Left ventricle myocardium inferior (tissue), 1 donor: Measurements from ENCODE around the gene ADH5. TPM values are rescaled to one million over a fixed set of nuclear protein-coding genes. Genes with fewer than 3 reads are reported as not detected.
"Not testable (repeated sequence)": the region's sequence is repeated elsewhere in the genome, so short reads cannot be mapped to it uniquely, and the experiment has no call there.

Experiments used
- DNase-seq: peaks from one replicate; pipeline ENCODE4 v3.0.0-alpha.2; 2020
- H3K27ac ChIP-seq: fragments of 200-600 bp; replicated peaks from 2 replicates; pipeline ENCODE4 v1.8.0; 2021
- H3K27me3 ChIP-seq: fragments of 200-600 bp; 2 replicates; pipeline ENCODE4 v1.8.0; 2021; ENCODE audit warnings: low read depth
- H3K36me3 ChIP-seq: fragments of 200-600 bp; 2 replicates; pipeline ENCODE4 v1.8.0; 2021
- H3K4me1 ChIP-seq: fragments of 200-600 bp; 2 replicates; pipeline ENCODE4 v1.8.0; 2021
- H3K4me3 ChIP-seq: fragments of 200-600 bp; 2 replicates; pipeline ENCODE4 v1.8.0; 2021; ENCODE audit warnings: mild to moderate bottlenecking, moderate library complexity
- H3K9me3 ChIP-seq: fragments of 200-600 bp; replicated peaks from 2 replicates; pipeline ENCODE4 v1.8.0; 2021
- intact Hi-C: fragments of 100-400 bp; cut with micrococcal nuclease; formaldehyde crosslinking; loops from one replicate; pipeline ENCODE4 v1.11.0; 2022
- total RNA-seq: library from RNA; stranded (reverse); fragmentation: NEBNext Ultra II Directional; extraction: Animal tissue kit (Norgen Biotek cat#: 25700); gene quantifications from one replicate; pipeline ENCODE4 v1.2.1, GENCODE V29; 2021
- TF ChIP-seq, protein P1 (sequence below): fragments of 200-600 bp; IDR thresholded peaks from 2 replicates; pipeline ENCODE4 v1.8.0; 2021; ENCODE audit warnings: antibody characterized with exemption, mild to moderate bottlenecking, borderline replicate concordance
- donor health status: DM: no; HTN: yes; CAD: no; lungs with severe emphysema.

Gene ADH5
- total RNA-seq, 1 donor from 2014 or later, result 179 TPM

DNA sequence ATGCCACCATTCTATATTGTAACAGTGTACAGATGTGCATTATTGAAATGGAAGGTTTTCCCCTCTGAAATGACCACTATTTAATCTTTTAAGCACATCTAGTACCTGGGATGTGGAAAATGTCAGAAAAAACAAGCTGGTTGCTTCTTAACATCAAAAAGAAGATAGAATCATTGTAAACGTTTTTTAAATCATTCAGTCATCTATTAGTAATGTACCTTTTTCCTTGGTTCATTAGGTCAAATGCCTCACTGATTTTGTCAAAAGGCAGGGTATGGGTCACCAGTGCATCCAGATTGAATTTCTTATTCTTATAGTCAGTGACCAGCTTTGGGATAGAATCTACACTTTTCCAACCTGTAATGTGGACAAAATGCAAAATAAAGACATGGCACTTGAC is 37.8 kb upstream of the ADH5 start:
- no peaks in the 10 kb centered on the region for H3K4me1 ChIP-seq
- no peak overlapping the region for H3K27ac ChIP-seq
- intact Hi-C loops, result no loop called here
- no peaks in the 10 kb centered on the region for H3K9me3 ChIP-seq
- H3K4me3 ChIP-seq, result no peak overlapping the region
- H3K36me3 ChIP-seq, result no peaks in the 10 kb centered on the region
- TF ChIP-seq, protein P1, sequence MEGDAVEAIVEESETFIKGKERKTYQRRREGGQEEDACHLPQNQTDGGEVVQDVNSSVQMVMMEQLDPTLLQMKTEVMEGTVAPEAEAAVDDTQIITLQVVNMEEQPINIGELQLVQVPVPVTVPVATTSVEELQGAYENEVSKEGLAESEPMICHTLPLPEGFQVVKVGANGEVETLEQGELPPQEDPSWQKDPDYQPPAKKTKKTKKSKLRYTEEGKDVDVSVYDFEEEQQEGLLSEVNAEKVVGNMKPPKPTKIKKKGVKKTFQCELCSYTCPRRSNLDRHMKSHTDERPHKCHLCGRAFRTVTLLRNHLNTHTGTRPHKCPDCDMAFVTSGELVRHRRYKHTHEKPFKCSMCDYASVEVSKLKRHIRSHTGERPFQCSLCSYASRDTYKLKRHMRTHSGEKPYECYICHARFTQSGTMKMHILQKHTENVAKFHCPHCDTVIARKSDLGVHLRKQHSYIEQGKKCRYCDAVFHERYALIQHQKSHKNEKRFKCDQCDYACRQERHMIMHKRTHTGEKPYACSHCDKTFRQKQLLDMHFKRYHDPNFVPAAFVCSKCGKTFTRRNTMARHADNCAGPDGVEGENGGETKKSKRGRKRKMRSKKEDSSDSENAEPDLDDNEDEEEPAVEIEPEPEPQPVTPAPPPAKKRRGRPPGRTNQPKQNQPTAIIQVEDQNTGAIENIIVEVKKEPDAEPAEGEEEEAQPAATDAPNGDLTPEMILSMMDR, result no peak
- H3K27me3 ChIP-seq, result no peaks in the 10 kb centered on the region
- DNase-seq, result no peak

DNA sequence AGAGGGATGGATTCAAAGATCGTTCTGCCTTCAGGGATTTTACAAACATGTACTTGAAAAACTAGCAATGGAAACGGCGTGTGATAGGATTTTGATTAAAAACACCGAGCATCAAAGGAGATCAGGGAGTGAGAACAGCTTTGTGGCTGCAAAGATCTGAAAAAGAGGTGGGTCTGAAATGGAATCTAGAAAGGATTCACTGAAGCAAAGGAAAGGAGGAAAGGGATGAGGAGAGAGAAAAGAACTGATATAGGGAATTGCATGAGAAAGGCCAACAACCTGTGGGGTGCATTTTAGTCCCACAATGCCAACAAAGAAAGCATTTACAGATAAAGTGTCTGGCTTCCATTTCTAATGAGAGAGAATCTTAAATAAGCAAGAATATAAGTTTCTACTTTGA is 32.4 kb upstream of the ADH5 start:
- H3K4me1 ChIP-seq, result peaks cover 4% of the 10 kb centered on the region
- no peak for DNase-seq
- no peak overlapping the region for H3K27ac ChIP-seq
- H3K4me3 ChIP-seq, result no peak overlapping the region
- no peaks in the 10 kb centered on the region for H3K9me3 ChIP-seq
- TF ChIP-seq, protein P1, result no peak
- intact Hi-C loops, result no loop called here
- H3K36me3 ChIP-seq, result no peaks in the 10 kb centered on the region
- no peaks in the 10 kb centered on the region for H3K27me3 ChIP-seq

DNA sequence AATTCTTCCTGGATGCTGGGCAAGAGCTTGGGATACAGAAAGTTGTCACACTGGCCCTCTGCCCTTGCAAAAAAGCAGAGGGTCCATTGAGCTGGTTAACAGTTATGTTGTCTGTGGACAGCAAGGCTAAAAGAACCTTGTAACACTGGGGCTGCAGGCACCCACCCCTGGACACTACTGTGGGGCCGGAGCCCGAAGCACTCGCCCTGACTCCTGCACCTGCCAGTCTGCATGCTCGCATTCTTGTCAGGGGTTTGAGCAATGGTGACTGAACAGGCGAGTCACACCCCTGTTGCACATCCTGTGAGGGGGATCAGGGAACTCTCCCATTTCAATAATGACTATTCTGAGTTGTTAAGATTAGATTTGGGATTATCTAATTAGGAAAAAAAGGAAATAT is 31.9 kb upstream of the ADH5 start:
- intact Hi-C loops, result no loop called here
- TF ChIP-seq, protein P1, result no peak

DNA sequence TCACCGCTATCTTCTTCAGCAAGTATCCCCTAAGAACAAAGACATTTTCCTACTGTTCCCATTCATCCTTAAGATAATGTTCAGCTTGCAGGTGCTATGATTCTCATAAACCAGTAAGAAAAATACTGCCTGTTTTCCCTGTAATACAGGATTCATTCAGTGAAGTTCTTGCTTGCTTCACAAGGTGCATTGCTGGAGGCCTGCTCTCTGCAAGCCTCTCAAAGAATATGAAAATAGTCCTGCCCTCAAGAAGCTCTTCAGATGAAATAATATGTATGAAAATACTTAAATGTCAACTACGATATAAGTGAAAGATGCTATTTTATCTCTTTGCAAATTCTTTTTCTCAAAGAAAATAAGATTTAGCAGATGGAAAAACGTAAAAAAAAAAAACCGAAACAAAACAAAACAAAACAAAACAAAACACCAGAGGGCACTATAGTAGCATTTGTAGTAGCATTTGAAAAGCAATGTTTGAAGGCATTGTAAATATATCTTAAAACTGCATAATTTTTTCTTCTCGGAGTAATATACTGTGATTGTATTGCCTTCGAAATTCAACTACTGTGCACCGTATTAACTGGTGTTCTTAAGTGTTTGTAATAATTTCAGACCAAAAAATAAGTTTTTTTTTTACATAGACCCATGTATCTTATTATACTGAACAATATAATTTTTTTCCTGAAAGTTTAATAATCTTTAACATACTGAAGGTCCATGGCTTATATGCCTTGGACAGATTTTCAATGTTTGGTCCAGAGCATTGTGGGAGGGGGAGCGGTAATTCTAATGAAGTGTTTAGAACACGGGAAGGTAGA is 29.5 kb upstream of the ADH5 start:
- DNase-seq, result no peak
- Histone ChIP-seq H3K27ac (no peak overlapping the region), H3K27me3 (no peaks in the 10 kb centered on the region), H3K9me3 (no peaks in the 10 kb centered on the region), H3K4me1 (peaks cover 4% of the 10 kb centered on the region), H3K36me3 (no peaks in the 10 kb centered on the region), H3K4me3 (no peak overlapping the region)
- intact Hi-C loops, result loop anchor here (2.0 to 5.0 kb wide), 2 partner anchors 289 to 345 kb away; no protein-coding TSS in a partner anchor
- TF ChIP-seq, protein P1, result peak; percentile 57

More for the DNA sequence above, 31.9 kb upstream of the ADH5 start:
- Histone ChIP-seq H3K9me3 (no peaks in the 10 kb centered on the region), H3K4me3 (no peak overlapping the region), H3K27me3 (no peaks in the 10 kb centered on the region), H3K27ac (no peak overlapping the region), H3K36me3 (no peaks in the 10 kb centered on the region), H3K4me1 (peaks cover 4% of the 10 kb centered on the region)
- no peak for DNase-seq

DNA sequence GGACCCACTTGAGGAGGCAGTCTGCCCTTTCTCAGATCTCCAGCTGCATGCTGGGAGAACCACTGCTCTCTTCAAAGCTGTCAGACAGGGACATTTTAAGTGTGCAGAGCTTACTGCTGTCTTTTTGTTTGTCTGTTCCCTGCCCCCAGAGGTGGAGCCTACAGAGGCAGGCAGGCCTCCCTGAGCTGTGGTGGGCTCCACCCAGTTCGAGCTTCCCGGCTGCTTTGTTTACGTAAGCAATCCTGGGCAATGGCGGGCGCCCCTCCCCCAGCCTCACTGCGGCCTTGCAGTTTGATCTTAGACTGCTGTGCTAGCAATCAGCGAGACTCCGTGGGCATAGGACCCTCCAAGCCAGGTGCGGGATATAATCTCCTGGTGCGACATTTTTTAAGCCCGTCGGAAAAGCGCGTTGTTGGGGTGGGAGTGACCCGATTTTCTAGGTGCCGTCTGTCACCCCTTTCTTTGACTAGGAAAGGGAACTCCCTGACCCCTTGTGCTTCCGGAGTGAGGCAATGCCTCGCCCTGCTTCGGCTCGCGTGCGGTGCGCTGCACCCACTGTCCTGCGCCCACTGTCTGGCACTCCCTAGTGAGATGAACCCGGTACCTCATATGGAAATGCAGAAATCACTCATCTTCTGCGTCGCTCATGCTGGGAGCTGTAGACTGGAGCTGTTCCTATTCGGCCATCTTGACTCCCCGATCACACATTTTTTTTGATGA is 28.7 kb upstream of the ADH5 start:
- not testable (repeated sequence) for H3K27me3 ChIP-seq, DNase-seq, H3K9me3 ChIP-seq, H3K36me3 ChIP-seq, H3K4me3 ChIP-seq, H3K27ac ChIP-seq, H3K4me1 ChIP-seq
- intact Hi-C loops, result loop anchor here (5.0 kb wide), 1 partner anchor 290 kb away; no protein-coding TSS in a partner anchor

DNA sequence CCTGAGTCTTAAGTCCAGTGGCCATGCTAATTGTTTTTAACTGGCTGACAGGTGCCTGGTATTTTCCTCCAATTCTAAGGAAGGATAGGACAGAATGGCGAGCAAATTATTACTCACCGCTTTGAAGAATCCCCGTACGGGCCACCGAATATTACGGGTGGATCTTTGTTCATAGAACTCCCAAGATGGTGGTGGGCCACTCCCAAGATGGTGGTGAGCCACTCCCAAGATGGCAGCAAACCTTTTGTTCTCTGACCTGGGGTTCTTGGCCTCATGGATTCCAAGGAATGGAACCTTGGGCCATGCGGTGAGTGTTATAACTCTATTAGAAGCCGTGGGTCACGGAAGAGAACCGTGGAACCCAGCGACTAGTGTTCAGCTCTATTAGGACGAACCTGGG is 20.7 kb upstream of the ADH5 start:
- H3K4me3 ChIP-seq, H3K27me3 ChIP-seq, DNase-seq, H3K9me3 ChIP-seq, H3K36me3 ChIP-seq, H3K4me1 ChIP-seq, intact Hi-C loops, H3K27ac ChIP-seq: not testable (repeated sequence)
